Esophagus muscularis mucosa (tissue), 3 donors: Measurements from ENCODE around the gene NEK3.

Source experiments
- CTCF ChIP-seq, 3 experiments: fragments of 200-600 bp in 2 of 3; fragments of 450-650 bp in 1 of 3; sonication (generic) in 2 of 3; IDR thresholded peaks; one replicate each; pipeline ENCODE4 v1.5.1; 2017 to 2019; ENCODE audit warnings: antibody characterized with exemption in 3 of 3, mild to moderate bottlenecking in 2 of 3, moderate library complexity in 1 of 3
- POLR2AphosphoS5 ChIP-seq, 2 donors: sonication (generic); formaldehyde crosslinking; IDR thresholded peaks; one replicate each; pipeline ENCODE4 v1.6.1; 2017; ENCODE audit warnings: antibody characterized with exemption in 2 of 2

- no peak for TF ChIP-seq CTCF (IDR thresholded peaks at IDR 0.05)
- no peak for TF ChIP-seq POLR2AphosphoS5 (IDR thresholded peaks at IDR 0.05)
These were observed 67.3 kb downstream of the NEK3 start for GRCh38 chr13:52092087-52092486.
